Tongue (tissue), 3 donors: ENCODE data around the gene NOL6. TPM values are rescaled to one million over a fixed set of nuclear protein-coding genes. Genes with fewer than 3 reads are reported as not detected.
"Not testable (repeated sequence)": the region's sequence is repeated elsewhere in the genome, so short reads cannot be mapped to it uniquely, and the experiment has no call there.

Experiments used
- DNase-seq: peaks from one replicate; pipeline ENCODE4 v3.0.0-alpha.2; 2015
- small RNA-seq: library from RNA; depleted of rRNA; stranded (forward); fragments of <200 nt; gene quantifications from one replicate; pipeline ENCODE3, GENCODE V24; 2014; ENCODE audit warnings: low replicate concordance
- total RNA-seq: library from RNA; depleted of rRNA; stranded (reverse); fragments of >200 nt; gene quantifications from one replicate; pipeline ENCODE4 v1.2.3, GENCODE V29; 2014

The NOL6 gene
- total RNA-seq, 1 donor from 2014 or later = 19.7 TPM

DNA sequence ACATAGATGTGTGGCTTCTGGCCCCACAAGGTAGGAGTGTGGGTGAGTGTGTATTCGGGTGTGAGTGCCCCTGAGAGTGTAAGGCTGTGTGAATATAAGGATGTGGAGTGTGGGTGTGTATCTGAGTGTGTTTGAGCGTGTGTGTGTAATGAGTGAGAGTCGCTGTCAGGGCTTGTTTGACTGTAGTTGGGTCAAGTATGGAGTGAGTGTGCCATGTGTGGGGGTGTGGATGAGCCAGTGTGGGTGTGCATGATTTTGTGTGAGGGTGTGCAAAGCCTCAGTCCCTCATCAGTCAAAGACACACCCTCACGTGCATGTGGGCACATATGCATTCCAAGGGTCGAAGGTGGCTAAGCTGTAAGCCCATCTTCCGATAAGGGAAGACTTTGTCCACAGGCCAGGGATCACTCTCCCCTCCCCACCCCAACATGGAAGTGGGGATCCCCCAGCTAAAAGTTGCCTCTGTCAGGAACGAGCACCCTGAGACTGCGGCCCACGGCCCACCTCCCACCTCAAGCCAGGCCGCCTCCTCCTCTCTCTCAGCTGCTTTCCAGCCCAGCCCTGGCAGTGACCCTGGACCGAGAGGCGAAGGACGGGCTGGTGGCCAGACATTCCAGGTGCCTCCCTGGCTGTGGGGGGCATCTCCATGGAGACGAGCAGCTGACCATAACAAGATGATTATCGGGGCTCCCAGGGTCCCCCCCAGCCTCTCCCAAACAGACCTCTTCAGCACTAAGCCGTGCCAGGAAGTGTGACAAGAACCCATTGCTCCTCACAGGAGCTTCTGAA lies 39.2 kb downstream of the NOL6 start:
- DNase-seq = no peak

DNA sequence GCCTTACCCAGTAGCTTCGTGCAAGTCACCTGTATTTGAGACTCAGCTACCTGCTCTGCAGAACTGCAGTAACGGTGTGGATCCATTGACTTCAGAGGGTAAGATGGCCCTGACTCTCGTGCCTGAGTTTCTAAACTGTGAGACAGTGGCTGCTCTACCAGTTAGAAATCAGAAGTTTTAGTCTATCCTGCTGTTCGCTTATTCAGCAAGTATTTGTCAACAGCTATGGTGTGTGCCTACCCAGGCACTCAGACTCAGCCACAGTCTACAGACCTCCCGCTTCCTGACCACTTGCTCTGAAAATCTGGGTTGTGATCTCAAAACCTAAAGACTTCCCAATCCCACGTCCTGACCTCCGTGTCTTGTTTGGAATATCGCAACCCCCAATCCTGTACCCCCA lies 39.9 kb downstream of the NOL6 start:
- no peak for DNase-seq

- no peak for DNase-seq
Observed at GRCh38 chr9:33431420-33431819, 42.3 kb downstream of the NOL6 start.

- DNase-seq = no peak
Observed at GRCh38 chr9:33430942-33431341, 42.8 kb downstream of the NOL6 start.

GRCh38 chr9:33429256-33429985 lies 44.3 kb downstream of the NOL6 start:
- DNase-seq = no peak

DNA sequence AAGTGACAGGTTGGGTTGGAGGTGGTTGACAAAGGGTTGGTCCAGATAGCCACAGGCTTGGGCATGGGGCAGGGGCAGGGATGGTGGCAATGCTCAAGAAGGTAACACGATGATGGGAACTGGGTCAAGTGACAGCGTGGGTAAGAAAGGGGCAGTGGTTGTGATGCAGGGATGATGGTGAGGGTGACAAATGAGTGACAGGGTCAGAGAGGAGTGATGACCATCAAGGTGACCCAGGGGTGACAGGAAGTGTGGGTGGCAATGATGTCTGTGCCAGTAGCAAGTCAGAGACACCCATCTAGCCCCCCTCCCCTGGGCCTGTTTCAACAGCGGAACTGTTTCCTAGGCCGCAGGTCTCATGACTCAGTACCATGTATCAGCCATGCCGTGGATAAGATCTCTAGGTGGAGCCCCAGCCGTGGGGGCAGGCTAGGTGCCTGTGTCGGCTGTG lies 46.9 kb downstream of the NOL6 start:
- no peak for DNase-seq

GRCh38 chr9:33425128-33425533 lies 48.6 kb downstream of the NOL6 start:
- no peak for DNase-seq

DNA sequence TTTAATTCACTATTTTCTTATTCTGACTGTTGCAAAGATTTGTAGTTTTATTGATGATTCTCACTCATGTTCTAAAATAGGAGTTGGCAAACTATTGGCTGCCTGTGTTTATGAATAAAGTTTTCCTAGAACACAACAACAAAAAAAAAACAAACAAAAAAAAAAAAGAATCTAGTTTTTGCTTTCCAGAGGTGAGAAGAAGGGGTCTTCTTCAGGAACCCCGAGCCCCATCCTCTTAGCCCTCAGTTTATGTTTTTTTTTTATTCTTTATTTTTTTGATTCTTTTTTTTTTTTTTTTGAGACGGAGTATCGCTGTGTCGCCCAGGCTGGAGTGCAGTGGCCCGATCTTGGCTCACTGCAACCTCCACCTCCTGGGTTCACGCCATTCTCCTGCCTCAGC lies 49.2 kb downstream of the NOL6 start:
- not testable (repeated sequence) for DNase-seq

GRCh38 chr9:33424043-33424442 lies 49.7 kb downstream of the NOL6 start:
- DNase-seq = not testable (repeated sequence)

DNA sequence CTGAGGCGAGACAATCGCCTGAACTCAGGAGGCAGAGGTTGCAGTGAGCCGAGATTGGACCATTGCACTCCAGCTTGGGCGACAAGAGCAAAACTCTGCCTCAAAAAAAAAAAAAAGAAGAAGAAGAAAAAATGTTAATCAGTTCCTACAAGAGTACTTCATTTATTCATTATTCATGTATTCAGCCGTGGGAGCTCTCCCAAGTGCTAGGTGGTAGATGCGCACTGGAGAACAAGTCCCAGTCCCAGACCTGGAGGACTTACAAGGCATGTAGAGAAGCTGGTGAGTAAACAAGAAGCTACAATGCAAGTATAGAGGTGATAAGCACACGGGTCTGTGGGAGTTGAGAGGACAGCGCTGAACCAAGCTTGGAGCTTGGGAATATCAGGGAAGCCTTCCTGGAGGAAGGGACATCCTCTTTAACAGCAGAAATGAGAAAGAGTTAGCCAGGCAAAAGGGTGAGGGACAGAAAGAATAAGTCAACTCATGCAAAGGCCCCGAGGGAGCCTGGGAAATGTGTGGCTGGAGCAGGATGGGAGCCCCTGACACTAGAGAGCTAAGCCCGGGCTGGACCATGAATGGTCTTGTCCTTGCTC lies 53.9 kb downstream of the NOL6 start:
- DNase-seq = no peak

DNA sequence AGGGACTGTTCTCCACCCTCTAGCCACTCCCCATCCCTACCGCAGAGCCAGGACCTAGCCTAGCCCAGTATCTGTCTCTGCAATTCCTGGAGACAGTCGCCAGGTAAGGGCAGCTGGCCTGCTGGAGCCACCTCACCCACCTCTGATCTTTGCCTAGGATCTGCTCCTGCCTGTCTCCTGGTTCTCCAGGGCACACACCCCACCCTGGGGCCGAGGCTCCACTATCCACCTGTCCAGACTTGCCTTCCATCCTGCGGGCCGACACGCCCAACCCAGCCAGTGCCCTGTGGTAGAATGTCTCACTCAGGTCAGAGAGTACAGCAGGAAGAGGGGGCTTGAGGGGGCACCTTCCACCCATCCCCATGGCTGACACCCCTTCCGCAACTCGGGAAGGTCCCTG lies 55.6 kb downstream of the NOL6 start:
- no peak for DNase-seq

DNA sequence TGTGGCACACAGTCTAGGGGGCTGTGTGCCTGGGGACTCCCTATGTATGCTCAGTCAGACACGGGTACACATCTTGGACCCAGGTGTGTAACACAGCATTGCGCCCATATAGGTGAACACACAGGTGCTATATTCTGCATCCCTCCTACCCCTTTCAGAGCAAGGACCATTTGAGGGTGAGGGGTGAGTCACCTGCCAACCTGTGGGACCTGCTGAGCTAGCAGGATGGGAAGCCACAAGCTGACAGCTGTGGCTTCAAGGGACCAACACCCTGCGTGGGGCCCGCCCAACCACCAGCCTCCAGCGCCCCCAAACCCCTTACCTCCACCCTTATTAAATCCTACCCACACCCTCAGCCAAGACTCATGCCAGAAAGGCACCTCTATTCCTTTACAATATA lies 56.7 kb downstream of the NOL6 start:
- no peak for DNase-seq

- DNase-seq = peak; percentile 77
Observed at GRCh38 chr9:33415501-33416038, 58.2 kb downstream of the NOL6 start.

DNA sequence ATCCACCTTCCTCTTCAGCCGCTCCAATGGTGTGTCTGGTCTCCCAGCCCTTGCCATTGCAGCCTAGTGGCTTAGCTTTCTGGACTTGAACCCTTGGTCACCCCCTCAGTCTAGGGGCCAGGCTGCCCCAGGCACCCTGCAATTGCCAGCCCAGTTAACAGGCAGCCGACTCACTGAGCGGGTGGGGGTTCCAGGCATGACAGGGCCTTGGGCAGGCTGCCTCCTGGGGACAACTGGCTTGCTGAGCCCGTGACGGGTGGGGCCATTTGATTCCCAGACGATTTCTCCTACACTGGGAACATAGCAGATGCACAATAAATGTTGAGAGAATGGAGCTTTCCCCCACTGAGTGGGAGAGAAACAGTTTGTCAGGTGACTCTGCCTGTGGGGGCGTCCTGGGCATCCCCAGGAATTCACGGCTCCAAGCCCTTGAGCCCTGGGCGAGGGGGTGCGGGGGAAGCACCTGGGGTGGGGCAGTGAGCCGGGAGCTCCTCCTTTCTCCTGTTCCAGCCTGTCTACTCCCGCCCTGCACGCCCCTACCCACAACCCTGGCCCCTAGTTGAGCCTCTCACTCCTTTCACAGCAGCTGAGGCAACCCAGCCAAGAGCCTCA lies 58.7 kb downstream of the NOL6 start:
- DNase-seq = no peak

DNA sequence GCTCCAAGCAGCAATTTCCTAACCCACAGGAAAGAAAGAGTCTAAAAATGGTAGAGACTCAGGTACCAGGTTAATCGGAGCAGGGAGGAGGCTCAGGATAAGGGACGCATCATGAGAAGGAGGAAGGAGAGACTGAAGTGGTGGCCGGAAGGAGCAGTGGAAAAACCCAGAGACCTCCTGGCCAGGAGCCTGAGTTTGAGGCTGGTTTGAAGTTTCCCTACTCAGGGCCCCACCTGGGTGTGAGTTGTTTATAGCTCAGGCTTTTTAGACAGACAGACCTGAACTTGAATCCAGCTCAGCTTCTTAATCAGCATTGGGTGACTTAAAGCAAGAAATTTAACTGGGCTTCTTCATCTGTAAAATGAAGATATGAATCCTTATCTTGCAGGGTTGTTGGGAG lies 59.5 kb downstream of the NOL6 start:
- peak; percentile 38 for DNase-seq

Small RNAs within 50 kb of the gene (small RNA-seq; reads per million reads assigned to genes)
- gene AL356218.2 (not detected), gene MIR6851 (not detected)

Other genes with a start within 250 kb of the NOL6 start
- not detected for gene SPINK4, start 233.8 kb downstream of the NOL6 start, total RNA-seq
- 141 TPM for gene BAG1, start 209.2 kb downstream of the NOL6 start, total RNA-seq
- gene CHMP5, start 208.9 kb downstream of the NOL6 start, total RNA-seq = 69.5 TPM
- 37.1 TPM for gene NFX1, start 183.4 kb downstream of the NOL6 start, total RNA-seq
- 8.4 TPM for gene AQP7, start 71.4 kb downstream of the NOL6 start, total RNA-seq
- gene AQP3, start 26.3 kb downstream of the NOL6 start, total RNA-seq = 143 TPM
- gene ANKRD18B, start 50.3 kb upstream of the NOL6 start, total RNA-seq = 6.6 TPM